Stimulated activated CD4-positive, alpha-beta T cell treated with anti-CD3 and anti-CD28 coated beads, Interleukin-15, amount 100 ng/mL, for 24 hours (primary cell): Measurements from ENCODE around the gene GH2.
"Not testable (repeated sequence)": the region's sequence is repeated elsewhere in the genome, so short reads cannot be mapped to it uniquely, and the experiment has no call there.

Experiments used
- DNase-seq: peaks from one replicate; pipeline ENCODE4 v3.0.0-alpha.2; 2020

Gene GH2

DNA sequence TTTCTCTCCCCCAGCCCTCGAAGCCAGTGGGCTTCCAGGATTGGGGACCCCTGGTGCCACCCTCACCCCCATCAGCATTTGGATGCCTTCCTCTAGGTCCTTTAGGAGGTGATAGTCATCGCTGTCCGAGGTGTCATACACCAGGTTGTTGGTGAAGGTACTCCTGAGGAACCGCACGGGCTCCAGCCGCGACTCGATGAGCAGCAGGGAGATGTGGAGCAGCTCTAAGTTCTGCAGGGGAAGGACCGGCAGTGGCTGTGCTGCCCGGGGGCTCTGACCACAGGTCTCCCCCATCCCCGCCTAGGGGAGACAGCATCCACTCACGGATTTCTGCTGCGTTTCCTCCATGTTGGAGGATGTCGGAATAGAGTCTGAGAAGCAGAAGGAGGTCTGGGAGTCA, 28.4 kb upstream of the GH2 start:
- DNase-seq, result no peak

GRCh38 chr17:63909586-63909985, 27.8 kb upstream of the GH2 start:
- DNase-seq, result not testable (repeated sequence)

DNA sequence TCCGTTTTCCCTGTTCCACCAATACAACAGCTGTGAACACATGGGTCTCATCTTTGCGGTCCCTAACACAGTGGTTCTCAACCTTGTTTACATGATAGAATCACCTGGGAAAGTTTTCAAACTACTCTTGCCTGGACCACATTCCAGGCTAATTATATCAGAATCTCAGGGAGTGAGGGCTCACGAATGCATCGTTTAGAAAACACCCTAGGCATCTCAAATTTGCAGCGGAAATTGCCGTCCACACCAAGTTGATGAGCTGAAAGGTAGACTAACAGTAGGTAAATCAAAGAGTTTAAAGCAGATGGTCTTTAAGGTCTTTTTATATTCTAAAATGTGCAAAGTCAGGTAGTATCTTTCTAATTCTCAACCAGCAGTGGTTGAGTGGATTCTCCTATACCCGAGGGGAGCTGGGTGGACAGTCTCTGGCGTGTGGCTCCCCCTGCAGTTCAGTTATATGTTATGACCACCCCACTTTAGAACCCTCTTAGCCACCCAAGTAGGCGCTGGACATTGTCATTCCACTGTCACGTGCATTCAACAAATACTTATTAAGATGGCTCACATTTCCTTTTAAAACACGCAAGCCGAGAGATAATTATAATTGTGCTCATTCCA, 25.5 kb upstream of the GH2 start:
- DNase-seq, result peak; percentile 35

DNA sequence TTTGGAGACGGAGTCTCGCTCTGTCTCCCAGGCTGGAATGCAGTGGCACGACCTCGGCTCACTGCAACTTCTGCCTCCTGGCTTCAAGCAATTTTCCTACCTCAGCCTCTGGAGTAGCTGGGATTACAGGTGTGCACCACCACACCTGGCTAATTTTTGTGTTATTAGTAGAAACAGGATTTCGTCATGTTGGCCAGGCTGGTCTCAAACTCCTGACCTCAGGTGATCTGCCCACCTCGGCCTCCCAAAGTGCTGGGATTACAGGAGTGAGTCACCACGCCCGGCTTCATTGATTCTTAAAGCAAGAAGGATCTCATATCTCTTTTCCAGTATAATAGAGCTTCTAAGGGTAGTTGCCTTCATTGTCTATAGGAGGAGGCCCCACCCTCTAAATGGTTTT, 23.1 kb upstream of the GH2 start:
- not testable (repeated sequence) for DNase-seq

GRCh38 chr17:63903787-63904201, 22.1 kb upstream of the GH2 start:
- peak; percentile 27 for DNase-seq

DNA sequence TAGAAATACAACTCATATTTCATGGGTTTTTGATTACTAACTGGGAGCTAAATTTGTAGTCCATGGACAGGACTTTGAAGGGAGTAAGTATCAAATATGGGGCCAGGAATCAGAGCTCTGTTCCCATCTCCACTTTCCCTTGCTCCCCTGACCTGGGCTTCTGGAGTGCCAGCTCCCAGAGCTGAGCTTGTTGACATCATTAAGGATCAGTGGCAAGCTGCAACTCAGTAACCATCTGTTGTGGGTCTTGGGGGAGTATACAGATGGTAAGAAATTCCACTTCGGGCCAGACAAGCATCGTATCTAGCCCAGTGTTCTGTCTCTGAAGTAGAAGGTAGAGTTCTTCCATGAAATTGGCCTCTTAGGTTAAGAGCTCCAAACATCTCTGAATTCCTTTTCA, 20.2 kb upstream of the GH2 start:
- DNase-seq, result not testable (repeated sequence)

- peak; percentile 51 for DNase-seq
Observed at GRCh38 chr17:63898899-63899798, 17.4 kb upstream of the GH2 start.

DNA sequence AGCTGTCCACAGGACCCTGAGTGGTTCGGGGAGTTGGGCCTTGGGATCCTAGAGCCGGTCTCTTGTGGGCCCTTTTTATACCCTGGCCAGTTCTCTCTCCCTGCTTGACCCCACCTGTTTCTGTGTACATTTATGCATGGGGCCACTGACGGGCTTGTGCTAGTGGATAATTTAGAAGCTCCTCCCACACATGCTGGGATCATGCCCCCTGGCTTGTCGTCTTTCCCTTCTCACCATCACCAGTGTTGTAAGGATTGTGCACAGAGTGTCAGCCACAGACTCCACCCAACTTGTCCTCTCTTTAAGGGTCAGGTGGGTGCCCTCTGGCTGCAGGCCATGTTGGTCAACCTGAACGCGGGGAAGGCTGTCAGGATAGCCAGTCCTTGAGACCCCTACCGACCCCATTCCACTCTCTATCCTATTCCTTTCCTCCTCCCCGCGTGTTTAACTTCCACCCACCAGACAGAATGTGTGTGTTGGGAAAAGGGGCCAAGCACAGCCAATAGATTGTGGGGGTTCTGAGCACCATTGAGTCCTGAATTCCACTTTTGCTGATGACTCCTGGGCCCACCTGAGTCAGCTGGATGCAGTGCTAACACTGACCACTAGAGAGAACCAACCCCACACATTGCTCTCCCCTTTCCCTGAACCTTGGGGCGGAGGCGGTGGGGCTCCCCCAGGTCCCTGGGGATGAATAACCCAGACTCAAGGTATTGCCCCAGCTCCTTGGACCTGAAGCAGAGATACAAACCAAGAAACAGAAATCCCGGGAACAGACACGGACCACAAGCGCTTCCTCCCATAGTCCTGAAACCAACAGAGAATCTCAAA, 15.0 kb upstream of the GH2 start, which contains the start of gene CSH1:
Gene CSH1, minus strand, starts transcription at position 51 of the 831 bp plus-strand sequence. CDS start 63 bp downstream, outside the sequence.
- not testable (repeated sequence) for DNase-seq

GRCh38 chr17:63894821-63895220, 13.1 kb upstream of the GH2 start:
- not testable (repeated sequence) for DNase-seq

- DNase-seq, result not testable (repeated sequence)
Observed at GRCh38 chr17:63894021-63894420, 12.3 kb upstream of the GH2 start.

- DNase-seq, result not testable (repeated sequence)
Observed at GRCh38 chr17:63892316-63893037, 10.7 kb upstream of the GH2 start.

GRCh38 chr17:63889026-63889848, 7.5 kb upstream of the GH2 start:
- DNase-seq, result not testable (repeated sequence)

GRCh38 chr17:63885119-63885518, 3.4 kb upstream of the GH2 start:
- DNase-seq, result not testable (repeated sequence)

DNA sequence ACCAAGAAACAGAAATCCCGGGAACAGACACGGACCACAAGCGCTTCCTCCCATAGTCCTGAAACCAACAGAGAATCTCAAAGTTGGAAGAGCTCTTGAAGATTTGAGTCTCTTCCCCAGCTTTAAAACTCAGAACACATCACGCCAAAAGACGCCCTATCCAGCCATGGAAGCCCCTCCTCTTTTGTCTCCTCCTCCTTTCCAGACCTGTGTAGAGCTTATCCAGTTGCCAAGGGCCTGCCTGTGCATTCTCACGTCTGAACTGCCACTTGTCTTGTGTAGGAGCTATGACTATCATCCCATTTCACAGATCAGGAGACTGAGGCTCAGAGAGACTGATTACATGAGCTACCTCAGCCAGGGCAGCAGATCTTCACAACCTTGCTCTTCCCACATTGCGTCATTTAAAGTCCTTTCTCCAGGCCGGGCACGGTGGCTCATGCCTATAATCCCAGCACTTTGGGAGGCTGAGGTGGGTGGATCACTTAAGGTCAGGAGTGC, 932 bp upstream of the GH2 start:
- not testable (repeated sequence) for DNase-seq

GRCh38 chr17:63881337-63881736, 407 bp downstream of the GH2 start:
- DNase-seq, result not testable (repeated sequence)

DNA sequence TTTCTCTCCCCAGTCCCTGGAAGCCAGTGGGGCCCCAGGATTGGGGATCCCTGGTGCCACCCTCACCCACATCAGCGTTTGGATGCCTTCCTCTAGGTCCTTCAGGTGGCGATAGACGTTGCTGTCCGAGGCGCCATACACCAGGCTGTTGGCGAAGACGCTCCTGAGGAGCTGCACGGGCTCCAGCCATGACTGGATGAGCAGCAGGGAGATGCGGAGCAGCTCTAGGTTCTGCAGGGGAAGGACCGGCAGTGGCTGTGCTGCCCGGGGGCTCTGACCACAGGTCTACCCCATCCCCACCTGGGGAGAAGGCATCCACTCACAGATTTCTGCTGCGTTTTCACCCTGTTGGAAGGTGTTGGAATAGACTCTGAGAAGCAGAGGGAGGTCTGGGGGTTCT, 1.0 kb downstream of the GH2 start:
- DNase-seq, result no peak

- not testable (repeated sequence) for DNase-seq
Observed at GRCh38 chr17:63878413-63878812, 3.3 kb downstream of the GH2 start.

GRCh38 chr17:63874693-63875092, 7.1 kb downstream of the GH2 start:
- not testable (repeated sequence) for DNase-seq

DNA sequence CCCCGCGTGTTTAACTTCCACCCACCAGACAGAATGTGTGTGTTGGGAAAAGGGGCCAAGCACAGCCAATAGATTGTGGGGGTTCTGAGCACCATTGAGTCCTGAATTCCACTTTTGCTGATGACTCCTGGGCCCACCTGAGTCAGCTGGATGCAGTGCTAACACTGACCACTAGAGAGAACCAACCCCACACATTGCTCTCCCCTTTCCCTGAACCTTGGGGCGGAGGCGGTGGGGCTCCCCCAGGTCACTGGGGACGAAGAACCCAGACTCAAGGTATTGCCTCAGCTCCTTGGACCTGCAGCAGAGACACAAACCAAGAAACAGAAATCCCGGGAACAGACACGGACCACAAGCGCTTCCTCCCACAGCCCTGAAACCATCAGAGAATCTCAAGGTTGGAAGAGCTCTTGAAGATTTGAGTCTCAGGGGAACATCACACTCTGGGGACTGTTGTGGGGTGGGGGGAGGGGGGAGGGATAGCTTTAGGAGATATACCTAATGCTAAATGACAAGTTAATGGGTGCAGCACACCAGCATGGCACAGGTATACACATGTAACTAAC, 7.6 kb downstream of the GH2 start:
- DNase-seq, result not testable (repeated sequence)

- not testable (repeated sequence) for DNase-seq
Observed at GRCh38 chr17:63873577-63873976, 8.2 kb downstream of the GH2 start, which contains the start of gene CSH2. Gene CSH2, minus strand, starts transcription at chr17:63873677. Its CDS starts 63 bp downstream, at chr17:63873614.
